ENCODE data around the gene ABCA13.
"Not testable (repeated sequence)": the region's sequence is repeated elsewhere in the genome, so short reads cannot be mapped to it uniquely, and the experiment has no call there.

ABCA13 gene

DNA sequence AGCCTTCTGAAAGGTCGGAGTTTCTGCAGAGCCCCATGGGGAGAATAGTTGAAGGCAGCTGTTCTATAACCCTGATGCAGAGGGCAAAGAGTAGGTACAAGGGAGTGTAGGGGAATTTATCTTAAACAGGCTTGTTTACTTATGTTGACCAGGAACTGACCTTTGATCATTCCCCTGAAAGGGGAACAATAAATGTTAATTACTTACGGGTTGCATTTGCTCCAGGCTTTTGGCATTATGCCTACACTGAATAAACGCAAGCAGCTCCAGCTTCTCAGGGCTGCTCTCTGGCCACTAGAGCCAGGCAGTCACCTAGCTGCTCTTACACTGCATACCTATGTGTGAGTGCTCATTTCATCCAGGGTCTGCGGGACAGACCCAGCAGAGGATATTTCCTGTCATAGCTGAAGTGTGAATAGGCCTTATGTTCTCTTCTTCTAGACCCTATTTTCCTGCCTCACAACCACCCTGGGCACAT, 26.9 kb upstream of the ABCA13 start:
- no peak for TF ChIP-seq EZH2 (IDR thresholded peaks at IDR 0.05)
- no peak for TF ChIP-seq FOXP2 (optimal IDR thresholded peaks at IDR 0.05; ENCODE audit: control extremely low read depth, extremely low read length, insufficient read depth)
- no peak for TF ChIP-seq POLR2AphosphoS5 (IDR thresholded peaks at IDR 0.05; ENCODE audit: borderline replicate concordance, low read depth, low read length)
- no peak overlapping the region for H3K9ac ChIP-seq (ENCODE audit: insufficient read length)
- no peaks in the 10 kb centered on the region for H3K9me3 ChIP-seq (ENCODE audit: low read depth, low read length)
- H3K27ac ChIP-seq: no peak overlapping the region
- H3K36me3 ChIP-seq (ENCODE audit: insufficient read depth, low read length): no peaks in the 10 kb centered on the region
- no peak for DNase-seq (ENCODE audit: low read depth, low spot score)
- no peak overlapping the region for H3K4me3 ChIP-seq

DNA sequence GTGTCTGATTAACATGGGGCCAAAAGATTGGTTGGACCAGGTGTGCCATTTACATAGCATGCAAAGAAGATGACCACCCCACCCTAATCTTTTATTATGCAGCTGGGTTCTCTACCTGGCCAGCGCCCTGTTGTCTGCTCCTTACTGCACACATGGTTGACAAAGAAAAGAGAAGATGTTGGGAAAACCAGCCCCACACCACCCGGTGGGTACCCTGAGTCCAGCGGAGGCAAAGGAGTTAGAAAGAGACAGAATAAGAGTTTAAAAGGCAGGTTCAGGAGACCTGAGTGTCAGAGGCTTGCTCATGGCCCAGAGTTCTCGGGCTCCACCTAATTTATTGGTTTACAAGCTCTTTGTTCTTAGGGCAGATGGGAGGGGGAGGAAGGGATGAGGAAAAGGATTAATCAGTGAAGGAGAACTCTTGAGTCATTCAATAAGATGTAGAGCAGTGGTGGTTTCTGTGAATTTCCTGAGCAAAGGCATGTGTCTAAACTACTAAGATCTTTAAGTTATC, 24.1 kb upstream of the ABCA13 start:
- Histone ChIP-seq H3K9ac (ENCODE audit: insufficient read length) (no peak overlapping the region), H3K9me3 (ENCODE audit: low read depth, low read length) (no peaks in the 10 kb centered on the region), H3K4me3 (no peak overlapping the region), H3K36me3 (ENCODE audit: insufficient read depth, low read length) (no peaks in the 10 kb centered on the region), H3K27ac (no peak overlapping the region)
- no peak for DNase-seq (ENCODE audit: low read depth, low spot score)
- TF ChIP-seq FOXP2 (optimal IDR thresholded peaks at IDR 0.05; ENCODE audit: control extremely low read depth, extremely low read length, insufficient read depth): no peak
- no peak for TF ChIP-seq POLR2AphosphoS5 (IDR thresholded peaks at IDR 0.05; ENCODE audit: borderline replicate concordance, low read depth, low read length)
- TF ChIP-seq EZH2 (IDR thresholded peaks at IDR 0.05): no peak

DNA sequence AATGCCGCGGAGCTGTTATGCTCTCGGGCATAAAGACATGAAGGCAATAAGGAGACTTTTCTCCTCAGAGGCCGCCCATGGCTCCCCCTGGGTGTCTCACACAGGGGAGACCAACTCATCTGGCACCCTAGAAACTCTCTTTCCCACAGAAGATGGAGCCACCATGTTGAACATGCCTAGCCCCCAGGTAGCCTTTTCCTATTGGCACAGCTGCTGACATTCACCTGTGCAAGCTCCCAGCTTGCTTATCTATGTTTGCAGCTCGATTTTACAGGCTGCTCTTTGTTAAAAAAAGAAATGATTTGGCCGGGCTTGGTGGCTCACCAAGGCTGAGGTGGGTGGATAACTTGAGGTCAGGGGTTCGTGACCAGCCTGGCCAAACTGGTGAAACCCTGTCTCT, 23.6 kb upstream of the ABCA13 start:
- not testable (repeated sequence) for H3K4me3 ChIP-seq; DNase-seq (ENCODE audit: low read depth, low spot score); H3K27ac ChIP-seq; H3K9ac ChIP-seq (ENCODE audit: insufficient read length); H3K9me3 ChIP-seq (ENCODE audit: low read depth, low read length); H3K36me3 ChIP-seq (ENCODE audit: insufficient read depth, low read length)

GRCh38 chr7:48148311-48148710, 22.9 kb upstream of the ABCA13 start:
- Histone ChIP-seq H3K9me3 (ENCODE audit: low read depth, low read length) (no peaks in the 10 kb centered on the region), H3K4me3 (no peak overlapping the region), H3K27ac (no peak overlapping the region), H3K36me3 (ENCODE audit: insufficient read depth, low read length) (no peaks in the 10 kb centered on the region), H3K9ac (ENCODE audit: insufficient read length) (no peak overlapping the region)
- TF ChIP-seq FOXP2 (optimal IDR thresholded peaks at IDR 0.05; ENCODE audit: control extremely low read depth, extremely low read length, insufficient read depth) (no peak), EZH2 (IDR thresholded peaks at IDR 0.05) (no peak), POLR2AphosphoS5 (IDR thresholded peaks at IDR 0.05; ENCODE audit: borderline replicate concordance, low read depth, low read length) (no peak)
- DNase-seq (ENCODE audit: low read depth, low spot score): no peak

DNA sequence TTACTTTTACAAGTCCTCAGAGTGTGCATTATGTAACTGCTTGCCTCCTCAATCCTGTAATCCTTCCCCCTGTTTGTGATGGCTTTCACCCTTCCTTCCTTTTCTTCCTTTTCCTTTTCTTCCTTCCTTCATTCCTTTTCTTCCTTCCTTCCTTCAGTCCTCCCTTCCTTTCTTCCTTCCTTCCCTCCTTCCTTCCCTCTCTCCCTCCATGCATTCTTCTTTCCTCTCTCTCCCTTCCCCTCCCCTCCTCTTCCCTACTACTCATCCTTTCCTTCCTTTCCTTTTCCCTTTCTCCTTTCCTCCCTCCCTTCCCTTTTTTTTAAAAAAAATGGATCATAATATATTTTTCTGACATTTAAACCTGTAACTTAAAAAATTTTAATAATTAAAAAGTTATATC, 22.2 kb upstream of the ABCA13 start:
- Histone ChIP-seq H3K27ac (no peak overlapping the region), H3K9me3 (ENCODE audit: low read depth, low read length) (no peaks in the 10 kb centered on the region), H3K36me3 (ENCODE audit: insufficient read depth, low read length) (no peaks in the 10 kb centered on the region), H3K9ac (ENCODE audit: insufficient read length) (no peak overlapping the region), H3K4me3 (no peak overlapping the region)
- no peak for DNase-seq (ENCODE audit: low read depth, low spot score)
- TF ChIP-seq FOXP2 (optimal IDR thresholded peaks at IDR 0.05; ENCODE audit: control extremely low read depth, extremely low read length, insufficient read depth) (no peak), POLR2AphosphoS5 (IDR thresholded peaks at IDR 0.05; ENCODE audit: borderline replicate concordance, low read depth, low read length) (no peak), EZH2 (IDR thresholded peaks at IDR 0.05) (no peak)

DNA sequence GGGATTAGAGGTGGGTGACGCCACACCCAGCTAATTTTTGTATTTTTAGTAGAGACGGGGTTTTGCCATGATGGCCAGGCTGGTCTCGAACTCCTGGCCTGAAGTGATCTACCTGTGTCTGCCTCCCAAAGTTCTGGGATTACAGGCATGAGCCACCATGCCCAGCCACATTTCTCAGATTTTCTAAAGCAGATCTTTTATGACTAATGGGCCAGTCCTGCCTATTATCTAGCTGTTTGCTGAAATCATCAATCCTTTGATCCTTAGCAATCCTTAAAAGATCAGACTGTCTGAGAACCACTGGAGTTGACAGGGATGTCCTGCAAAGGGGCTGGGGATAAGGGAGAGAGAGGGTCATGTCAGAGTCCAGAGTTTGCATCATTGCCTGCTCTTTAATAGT, 21.2 kb upstream of the ABCA13 start:
- Histone ChIP-seq H3K9me3 (ENCODE audit: low read depth, low read length) (no peaks in the 10 kb centered on the region), H3K27ac (no peak overlapping the region), H3K36me3 (ENCODE audit: insufficient read depth, low read length) (no peaks in the 10 kb centered on the region), H3K9ac (ENCODE audit: insufficient read length) (no peak overlapping the region), H3K4me3 (no peak overlapping the region)
- DNase-seq (ENCODE audit: low read depth, low spot score): no peak
- no peak for TF ChIP-seq POLR2AphosphoS5 (IDR thresholded peaks at IDR 0.05; ENCODE audit: borderline replicate concordance, low read depth, low read length)
- TF ChIP-seq FOXP2 (optimal IDR thresholded peaks at IDR 0.05; ENCODE audit: control extremely low read depth, extremely low read length, insufficient read depth): no peak
- no peak for TF ChIP-seq EZH2 (IDR thresholded peaks at IDR 0.05)

DNA sequence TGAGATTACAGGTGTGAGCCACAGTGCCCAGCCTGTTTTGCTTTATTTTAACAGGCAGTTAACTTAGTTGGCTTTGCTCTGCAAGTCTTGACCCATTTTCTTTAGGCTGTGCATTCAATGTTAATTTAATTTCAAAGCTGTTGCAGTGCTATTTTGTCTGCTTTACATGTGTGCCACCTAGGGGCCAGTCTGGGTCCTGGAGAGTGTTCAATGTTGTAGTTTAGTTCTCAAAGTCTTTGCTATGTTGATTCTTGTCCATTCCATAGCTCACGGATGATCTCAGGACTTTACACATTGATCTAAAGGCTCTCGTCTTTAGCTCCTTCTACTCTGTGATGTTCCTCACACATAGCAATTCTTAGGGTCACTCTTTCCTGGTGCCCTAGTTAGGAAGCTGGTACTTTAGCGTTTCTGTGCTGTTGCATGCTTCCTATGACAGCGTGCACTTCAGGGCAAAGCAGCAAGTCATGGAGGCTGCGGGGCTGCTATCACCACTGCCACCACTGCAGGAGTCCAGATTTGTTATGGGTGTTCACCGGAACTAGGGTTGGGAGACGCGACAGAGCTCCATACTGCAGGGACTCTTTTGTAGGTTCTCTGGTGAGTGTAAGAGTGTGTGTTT, 16.4 kb upstream of the ABCA13 start:
- H3K27ac ChIP-seq: no peak overlapping the region
- no peak overlapping the region for H3K4me3 ChIP-seq
- no peaks in the 10 kb centered on the region for H3K9me3 ChIP-seq (ENCODE audit: low read depth, low read length)
- H3K9ac ChIP-seq (ENCODE audit: insufficient read length): no peak overlapping the region
- TF ChIP-seq POLR2AphosphoS5 (IDR thresholded peaks at IDR 0.05; ENCODE audit: borderline replicate concordance, low read depth, low read length) (no peak), EZH2 (IDR thresholded peaks at IDR 0.05) (no peak), FOXP2 (optimal IDR thresholded peaks at IDR 0.05; ENCODE audit: control extremely low read depth, extremely low read length, insufficient read depth) (no peak)
- H3K36me3 ChIP-seq (ENCODE audit: insufficient read depth, low read length): no peaks in the 10 kb centered on the region
- DNase-seq (ENCODE audit: low read depth, low spot score): no peak

GRCh38 chr7:48158404-48158803, 12.9 kb upstream of the ABCA13 start:
- H3K27ac ChIP-seq: no peak overlapping the region
- DNase-seq (ENCODE audit: low read depth, low spot score): no peak
- H3K4me3 ChIP-seq: no peak overlapping the region
- no peak overlapping the region for H3K9ac ChIP-seq (ENCODE audit: insufficient read length)
- H3K9me3 ChIP-seq (ENCODE audit: low read depth, low read length): no peaks in the 10 kb centered on the region
- no peaks in the 10 kb centered on the region for H3K36me3 ChIP-seq (ENCODE audit: insufficient read depth, low read length)
- TF ChIP-seq POLR2AphosphoS5 (IDR thresholded peaks at IDR 0.05; ENCODE audit: borderline replicate concordance, low read depth, low read length) (no peak), FOXP2 (optimal IDR thresholded peaks at IDR 0.05; ENCODE audit: control extremely low read depth, extremely low read length, insufficient read depth) (no peak), EZH2 (IDR thresholded peaks at IDR 0.05) (no peak)
